T-helper 2 cell (primary cell): ENCODE data around the gene NR1H3.

Experiments used
- DNase-seq, 5 experiments: peaks; one replicate each; pipeline versions ENCODE4 v3.0.0 to v3.0.0-alpha.2; 2012 to 2022

Gene NR1H3

DNA sequence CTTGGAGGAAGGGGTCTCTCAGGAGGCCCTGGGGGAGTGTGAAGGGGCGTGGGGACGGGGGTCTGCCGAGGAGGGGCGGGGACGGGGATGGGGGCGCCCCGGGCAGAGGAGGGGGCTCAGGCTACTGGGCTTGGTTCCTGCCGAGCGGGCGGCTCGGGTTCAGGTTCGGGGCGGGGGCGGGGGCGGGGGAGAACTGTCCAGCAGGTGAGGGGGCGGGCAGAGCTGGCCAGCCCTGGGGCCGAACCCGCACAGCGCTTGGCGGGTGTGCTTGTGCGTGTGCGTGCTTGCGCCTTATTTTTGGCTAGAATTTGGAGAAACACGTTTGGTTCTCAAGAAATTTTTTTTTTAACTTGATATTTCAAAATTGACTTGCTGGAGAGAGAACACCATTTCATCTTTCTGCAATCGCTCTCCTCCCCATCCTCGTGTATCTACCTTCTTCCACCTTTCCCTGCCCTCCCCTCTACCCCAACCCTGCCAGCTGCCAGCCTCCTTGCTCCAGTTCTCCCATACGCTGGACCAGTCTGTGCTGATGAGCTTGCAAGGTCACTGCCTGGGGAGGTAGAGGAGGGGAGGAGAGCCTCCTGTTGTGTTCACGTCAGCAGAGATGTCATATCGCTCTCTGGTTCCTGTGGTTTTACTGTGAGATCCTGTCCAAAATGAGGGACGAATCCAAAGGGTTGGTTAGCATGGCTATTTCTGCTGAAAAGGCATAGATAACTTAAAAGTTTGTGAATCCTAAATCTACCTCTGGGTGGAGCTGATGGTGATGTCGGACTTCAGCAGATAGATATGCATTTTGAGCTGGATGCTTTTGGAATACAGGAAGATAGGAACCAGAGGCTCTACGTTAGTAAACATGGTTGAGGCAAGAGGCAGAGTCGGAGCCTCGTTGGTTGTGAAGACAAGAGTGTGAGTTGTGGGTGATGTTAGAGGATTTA, 12.8 kb downstream of the NR1H3 start:
- peak in 3 of 5 experiments; percentile 7 to 81 (median 46) for DNase-seq

DNA sequence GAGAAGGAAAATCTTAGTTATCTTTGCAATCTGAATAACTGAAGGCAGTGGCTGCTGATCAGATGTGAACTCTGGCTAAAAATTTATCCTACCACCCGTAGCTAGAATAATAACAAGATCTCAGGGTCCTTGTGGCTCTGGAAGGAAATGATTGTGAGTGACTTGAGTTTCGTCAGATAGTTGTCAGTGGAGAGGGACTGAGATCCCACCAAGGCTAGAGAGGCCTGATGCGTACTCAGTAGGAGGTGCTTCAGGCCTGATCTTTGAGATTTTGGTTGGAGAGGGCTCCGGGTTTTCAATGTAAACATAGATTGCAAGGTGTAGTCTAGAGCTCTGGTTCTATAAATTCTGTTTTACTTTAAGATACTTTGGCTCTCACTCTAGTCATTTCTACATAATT, 13.5 kb downstream of the NR1H3 start:
- peak in 1 of 5 experiments; percentile 55 for DNase-seq

DNA sequence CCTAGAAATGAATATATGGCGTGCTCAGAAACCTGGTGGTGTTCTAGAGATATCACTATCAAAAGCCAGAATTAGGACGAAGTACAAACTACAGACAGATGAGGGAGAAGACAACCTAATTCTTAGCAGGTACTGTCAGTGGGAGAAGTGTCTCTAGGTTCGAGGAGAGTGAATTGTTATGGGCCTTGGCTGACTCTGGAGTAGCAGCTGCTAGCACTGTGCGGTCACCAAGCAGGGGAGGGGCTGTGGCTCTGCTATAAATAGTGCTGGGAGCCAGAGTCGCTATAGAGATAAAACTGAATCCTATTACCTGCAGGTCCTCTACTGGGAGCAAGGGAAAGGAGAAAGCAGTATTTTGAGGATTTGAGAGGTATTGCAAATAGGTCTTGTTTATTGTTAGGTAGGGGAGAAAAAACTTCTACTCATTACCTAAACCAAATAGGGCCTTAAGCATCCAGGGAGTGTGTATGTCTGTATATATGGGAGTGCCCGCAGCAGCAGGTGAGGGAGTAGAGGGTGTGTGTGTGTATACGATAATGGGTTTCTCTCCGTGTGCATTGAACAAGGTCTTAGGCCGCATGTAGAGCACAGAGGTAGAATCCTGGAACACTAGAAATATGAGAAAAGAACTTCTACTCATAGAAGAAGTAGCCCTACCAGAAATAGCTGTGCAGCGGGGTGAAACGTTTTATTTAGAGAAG, 14.3 kb downstream of the NR1H3 start:
- no peak for DNase-seq

DNA sequence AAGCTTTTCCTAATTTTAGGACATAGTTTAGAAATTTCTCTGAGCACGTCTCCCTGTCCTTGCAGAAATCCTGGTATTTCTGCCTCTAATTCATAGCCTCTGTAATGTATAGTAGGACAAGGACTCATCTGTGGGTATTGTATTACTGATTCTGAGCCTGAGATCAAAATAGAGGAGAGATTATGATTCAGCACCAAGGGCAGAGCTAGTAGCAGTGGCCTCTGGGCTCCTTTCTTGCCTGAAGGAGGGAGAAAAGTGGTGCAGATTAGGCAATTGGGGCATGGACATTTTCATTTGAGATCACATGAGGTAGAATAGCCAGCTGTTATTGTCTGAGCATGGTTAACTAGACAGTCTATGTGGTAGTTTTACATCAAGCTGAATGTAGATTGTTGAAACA, 14.9 kb downstream of the NR1H3 start:
- DNase-seq = no peak

DNA sequence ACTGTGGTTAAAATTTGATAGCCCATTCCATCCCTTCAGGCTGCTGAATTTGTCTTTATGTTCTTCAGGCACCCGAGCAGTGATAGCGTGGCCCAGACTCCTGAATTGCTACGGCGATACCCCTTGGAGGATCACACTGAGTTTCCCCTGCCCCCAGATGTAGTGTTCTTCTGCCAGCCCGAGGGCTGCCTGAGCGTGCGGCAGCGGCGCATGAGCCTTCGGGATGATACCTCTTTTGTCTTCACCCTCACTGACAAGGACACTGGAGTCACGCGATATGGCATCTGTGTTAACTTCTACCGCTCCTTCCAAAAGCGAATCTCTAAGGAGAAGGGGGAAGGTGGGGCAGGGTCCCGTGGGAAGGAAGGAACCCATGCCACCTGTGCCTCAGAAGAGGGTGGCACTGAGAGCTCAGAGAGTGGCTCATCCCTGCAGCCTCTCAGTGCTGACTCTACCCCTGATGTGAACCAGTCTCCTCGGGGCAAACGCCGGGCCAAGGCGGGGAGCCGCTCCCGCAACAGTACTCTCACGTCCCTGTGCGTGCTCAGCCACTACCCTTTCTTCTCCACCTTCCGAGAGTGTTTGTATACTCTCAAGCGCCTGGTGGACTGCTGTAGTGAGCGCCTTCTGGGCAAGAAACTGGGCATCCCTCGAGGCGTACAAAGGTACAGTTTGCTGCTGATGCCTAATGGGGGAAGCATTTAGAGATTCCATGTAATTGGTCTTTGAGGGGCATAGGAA, 16.9 kb downstream of the NR1H3 start:
- no peak for DNase-seq

DNA sequence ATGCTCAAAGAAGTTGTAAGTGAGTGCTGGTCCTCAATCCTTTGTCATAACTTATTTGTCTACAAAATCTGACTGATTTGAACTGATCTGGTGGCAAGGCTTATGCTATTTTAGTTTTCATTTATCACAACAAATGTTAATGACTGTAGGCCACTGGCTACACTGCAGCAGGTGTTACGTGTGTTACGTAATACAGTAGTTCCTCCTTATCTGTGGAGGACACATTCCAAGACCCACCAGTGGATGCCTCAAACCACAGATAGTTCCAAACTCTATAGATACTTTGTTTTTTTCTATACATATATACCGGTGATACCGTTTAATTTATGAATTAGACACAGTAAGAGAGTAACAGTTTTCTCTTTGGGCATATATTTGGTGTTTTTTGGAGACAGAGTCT, 19.1 kb downstream of the NR1H3 start:
- no peak for DNase-seq

DNA sequence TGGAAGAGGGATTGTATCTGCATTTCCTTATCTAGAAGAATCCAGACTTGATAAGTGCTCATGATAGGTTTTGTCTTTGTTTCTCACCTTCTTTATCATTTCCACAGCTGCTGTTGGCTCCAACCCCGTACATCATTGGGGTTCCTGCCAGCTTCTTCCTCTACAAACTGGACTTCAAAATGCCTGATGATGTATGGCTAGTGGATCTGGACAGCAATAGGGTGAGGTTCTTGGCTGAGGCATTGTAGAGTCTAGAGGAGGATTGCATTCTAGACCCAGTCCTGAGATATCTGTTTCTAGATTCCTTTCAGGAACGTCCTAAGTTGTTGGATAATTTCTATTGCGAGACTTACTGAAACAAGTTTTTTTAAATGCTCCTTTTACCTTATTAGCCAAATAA, 20.3 kb downstream of the NR1H3 start:
- no peak for DNase-seq

DNA sequence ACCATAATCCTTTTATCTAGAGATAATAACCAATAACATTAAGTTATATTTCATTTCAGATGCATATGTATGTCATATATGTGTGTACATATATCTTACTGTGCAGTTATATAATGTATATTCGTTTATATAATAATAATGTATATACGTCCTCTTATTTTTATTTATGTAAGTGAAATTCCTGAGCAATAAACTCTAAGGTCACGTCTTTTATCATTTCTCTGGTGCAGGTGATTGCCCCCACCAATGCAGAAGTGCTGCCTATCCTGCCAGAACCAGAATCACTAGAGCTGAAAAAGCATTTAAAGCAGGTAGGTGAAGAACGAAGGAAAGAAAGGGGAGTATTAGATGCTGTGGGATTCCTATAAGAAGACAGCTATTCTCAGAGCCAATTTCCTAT, 21.0 kb downstream of the NR1H3 start:
- DNase-seq = no peak

DNA sequence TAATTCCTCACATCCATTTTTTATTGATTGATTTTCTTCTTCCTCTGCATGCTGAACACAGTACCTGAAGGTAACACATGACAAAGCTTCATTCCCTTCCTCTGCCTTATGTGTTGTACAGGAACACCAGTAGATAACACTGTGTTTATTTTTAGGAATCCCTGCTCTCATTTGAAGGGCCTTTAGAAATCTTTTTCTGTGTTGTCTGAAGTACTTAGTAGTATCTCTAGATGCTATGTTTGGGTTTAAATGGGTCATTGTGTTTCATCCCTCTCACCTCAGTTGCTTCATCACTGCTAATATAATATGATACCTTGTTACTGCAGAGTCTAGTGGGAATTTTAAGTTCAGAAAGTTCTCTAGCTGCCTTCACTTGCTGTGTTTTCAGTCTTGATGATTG, 22.3 kb downstream of the NR1H3 start:
- DNase-seq = no peak

DNA sequence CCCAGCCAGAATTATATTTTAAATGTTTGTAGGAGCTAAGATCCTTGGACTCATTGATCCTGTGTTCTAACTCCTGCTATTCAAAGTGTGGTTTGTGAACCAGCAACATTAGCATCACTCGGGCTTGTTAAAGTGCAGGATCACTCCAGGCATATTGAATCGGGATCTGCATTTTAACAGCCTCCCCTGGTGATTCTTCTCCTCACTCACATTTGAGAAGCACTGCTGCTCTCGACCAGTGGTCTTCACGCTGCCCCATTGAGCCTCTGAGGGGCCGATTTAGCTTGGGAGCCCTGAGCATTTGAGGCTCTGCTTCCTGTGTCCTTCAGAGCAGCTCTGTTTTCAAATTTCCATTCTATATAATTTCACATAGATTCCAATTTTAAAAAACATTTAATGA, 23.1 kb downstream of the NR1H3 start:
- no peak for DNase-seq

DNA sequence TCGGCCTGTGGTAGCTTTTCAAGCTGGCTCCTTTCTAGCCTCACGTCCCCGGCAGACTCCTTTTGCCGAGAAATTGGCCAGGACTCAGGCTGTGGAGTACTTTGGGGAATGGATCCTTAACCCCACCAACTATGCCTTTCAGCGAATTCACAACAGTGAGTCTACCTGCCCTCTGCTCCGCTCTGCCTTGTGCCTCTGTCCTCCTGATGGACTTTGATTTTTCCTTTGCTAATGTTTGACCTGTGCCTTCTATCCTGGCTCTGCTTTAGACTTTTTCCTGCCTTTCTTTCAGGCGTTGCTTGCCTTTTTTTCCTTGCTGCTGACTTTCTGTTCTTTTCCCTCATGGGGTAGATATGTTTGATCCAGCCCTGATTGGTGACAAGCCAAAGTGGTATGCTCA, 24.7 kb downstream of the NR1H3 start:
- DNase-seq = no peak

DNA sequence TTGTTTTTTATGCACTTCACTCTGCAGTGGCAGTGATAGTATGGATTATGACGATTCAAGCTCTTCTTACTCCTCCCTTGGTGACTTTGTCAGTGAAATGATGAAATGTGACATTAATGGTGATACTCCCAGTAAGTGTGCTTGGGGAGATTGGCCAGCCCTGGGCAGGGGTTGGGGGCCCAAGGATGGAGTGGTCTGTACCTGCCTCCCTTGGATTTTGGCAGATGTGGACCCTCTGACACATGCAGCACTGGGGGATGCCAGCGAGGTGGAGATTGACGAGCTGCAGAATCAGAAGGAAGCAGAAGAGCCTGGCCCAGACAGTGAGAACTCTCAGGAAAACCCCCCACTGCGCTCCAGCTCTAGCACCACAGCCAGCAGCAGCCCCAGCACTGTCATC, 26.4 kb downstream of the NR1H3 start:
- no peak for DNase-seq

DNA sequence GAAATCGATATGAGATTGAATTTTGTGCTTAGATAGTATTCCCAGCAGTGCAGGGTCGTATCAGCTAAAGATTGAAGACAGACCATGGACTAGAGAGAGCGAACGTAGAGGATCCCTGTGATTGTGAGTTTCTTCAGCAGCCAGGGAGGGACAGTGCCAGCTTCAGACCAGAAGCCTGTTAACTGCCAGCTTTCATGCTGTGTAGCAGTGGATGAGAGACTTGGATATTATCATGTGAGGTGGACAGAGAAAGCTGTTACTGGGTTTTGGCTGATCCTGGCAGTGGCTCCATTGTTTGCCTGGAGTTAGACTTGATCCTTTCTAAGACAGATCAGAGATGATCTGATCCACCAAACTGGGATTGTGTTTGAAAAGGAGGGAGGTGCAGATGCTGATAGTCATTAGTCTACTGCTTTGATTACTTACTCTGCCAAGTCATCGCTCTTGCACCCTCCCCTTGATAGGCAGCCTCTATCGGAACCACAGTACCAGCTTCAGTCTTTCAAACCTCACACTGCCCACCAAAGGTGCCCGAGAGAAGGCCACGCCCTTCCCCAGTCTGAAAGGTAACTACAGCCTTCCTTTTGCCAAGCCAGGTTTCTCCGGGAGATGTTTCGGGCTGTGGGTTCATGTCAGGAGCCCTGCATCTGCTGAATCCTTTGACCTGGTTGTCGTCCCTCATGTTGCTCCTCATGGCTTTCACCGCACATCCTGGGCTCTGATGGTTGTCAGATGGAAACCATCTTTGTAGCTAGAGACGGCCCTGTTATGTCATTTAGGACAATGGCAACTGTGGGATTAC, 28.4 kb downstream of the NR1H3 start:
- DNase-seq = no peak

DNA sequence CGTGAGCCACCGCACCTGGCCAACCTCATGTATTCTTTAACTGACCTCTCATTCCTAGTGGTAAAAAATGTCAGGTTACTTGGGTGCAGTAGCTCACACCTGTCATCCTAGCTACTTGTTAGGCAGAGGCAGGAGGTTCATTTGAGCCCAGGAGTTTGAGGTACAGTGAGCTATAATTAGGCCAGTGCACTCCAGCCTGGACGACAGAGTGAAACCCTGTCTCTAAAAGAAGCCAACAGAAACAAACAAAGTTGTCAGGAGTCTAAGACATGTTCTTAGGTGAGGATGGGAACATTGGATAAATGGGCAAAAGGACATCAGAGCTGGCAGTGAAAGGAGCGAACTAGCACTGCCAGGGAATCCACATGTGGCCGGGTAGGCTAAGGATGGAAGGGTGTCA, 30.3 kb downstream of the NR1H3 start:
- no peak for DNase-seq

DNA sequence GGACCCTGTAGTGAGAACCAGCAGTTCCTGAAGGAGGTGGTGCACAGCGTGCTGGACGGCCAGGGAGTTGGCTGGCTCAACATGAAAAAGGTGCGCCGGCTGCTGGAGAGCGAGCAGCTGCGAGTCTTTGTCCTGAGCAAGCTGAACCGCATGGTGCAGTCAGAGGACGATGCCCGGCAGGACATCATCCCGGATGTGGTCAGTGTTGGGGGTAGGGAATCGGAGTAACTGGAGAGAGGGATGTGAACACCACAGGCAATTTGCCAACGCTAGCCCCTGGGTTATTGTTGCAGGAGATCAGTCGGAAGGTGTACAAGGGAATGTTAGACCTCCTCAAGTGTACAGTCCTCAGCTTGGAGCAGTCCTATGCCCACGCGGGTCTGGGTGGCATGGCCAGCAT, 32.1 kb downstream of the NR1H3 start:
- DNase-seq = no peak

DNA sequence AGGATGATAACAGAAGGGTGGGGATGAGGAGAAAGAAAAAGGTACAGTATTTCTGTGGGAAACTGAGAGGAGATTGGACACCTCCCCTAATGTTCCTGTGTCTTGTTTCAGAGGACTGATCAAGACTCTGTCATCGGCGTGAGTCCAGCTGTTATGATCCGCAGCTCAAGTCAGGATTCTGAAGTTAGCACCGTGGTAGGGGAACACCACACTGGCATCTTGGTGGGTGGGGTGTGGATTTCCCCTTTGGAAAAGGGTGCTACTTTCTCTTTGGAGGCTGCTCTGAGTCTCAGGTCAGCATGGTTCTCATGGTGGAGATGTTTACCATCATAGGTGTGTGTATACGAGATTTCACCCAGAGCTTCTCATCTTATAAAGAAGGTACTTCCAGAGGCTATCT, 37.6 kb downstream of the NR1H3 start:
- no peak for DNase-seq

DNA sequence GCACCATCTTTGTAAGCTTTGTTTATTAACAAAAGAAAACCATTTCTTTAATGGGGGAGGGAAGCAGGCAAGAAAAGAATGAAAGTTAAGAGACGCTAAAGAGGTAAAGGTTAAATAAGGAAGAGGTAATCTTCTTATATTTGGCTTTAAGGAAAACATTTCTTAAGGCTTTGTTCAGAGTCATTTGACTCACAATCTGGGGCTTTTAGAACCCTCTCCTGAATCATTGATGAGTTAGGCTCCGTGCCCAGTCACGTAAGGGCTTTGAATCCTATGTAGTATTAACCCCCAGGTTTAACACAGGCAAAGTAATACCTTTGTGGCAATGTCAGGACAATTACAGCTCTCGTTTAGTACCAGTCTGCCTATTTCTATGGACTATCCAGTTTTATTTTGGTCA, 38.2 kb downstream of the NR1H3 start:
- DNase-seq = no peak

DNA sequence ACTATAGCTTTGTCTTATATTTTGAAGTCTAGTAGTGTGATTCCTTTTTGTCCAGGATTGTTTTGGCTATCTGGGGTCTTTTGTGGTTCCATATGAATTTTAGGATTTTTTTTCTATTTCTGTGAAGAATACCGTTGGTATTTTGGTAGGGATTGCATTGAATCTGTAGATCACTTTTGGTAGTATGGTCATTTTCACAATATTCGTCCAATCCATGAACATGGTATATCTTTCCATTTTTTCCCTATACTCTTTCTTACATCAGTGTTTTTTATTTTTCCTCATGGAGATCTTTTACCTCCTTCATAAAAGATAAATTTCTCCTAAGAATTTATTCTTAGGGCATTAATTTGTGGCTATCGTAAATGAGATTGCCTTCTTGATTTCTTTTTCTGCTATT, 41.3 kb downstream of the NR1H3 start:
- DNase-seq = no peak

DNA sequence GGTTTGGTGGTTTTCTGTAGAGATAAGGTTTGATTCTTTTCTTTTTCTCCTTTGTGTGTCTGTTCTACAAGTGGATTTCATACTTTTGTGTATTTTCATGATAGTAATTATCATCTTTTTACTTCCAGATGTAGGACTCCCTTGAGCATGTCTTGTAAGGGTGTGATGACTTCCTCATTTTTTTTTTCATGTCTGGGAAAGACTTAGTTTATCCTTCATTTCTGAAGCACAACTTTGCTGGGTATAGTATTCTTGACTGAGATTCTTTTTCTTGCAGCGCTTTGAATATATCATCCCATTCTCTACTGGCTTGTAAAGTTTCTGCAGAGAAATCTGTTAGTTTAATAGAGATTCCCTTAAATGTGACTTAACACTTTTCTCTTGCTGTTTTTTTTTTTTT, 45.1 kb downstream of the NR1H3 start:
- no peak for DNase-seq

DNA sequence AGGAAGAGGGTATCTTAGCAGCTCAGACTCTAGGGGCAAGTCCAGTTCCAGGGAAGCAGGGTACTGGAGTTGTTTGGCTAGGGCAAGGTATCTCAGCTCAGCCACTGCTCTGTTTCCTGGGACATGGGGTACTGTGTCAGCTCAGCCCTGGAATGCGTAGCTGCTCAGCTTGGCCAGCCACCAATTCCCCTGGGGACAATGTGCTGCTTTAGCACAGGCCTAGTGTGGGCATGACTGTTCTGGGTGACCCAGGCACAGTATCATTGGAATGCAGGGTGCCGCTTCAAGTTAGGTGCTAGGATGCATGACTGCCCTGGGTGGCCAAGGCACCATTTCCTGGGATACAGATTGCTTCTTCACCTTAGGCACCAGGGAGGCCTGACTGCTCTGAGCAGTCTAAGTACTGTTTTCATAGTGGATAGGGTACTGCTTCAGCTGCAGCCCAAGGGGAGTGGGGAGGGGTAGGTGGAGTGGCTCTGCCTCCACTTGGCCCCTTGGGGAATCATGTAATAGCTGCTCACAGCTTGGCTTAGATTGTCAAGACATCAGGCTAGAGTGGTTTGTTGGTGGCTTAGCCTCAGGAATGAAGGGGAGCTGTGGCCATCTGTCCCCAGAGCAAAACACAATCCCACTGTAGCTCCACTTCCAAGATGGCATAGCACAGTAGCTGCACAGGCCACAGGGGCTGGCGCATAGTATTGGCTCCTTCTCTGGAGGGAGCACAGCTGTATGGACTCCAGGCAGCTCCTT, 48.1 kb downstream of the NR1H3 start:
- no peak for DNase-seq

DNA sequence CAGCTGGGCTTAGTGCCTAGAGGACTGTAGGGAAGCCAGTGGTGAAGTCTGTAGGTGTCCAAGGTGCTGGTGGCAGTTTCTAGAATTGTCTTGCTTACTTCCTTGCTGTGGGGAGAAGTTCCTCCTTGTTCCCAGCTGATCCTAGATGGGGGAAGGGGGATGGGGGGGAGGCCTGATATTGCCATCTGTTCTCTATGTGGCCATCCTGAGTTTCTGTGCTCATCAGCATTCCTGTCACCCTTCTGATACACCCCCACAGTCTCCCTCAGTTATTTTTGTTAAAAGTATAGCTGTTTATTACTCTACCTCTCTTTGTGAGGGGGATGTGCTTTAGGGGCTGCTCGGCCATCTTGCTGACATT, 48.7 kb downstream of the NR1H3 start:
- DNase-seq = no peak
